GM19468 (cell line): ENCODE measurements around the gene CEP164.

Source experiments
- ATAC-seq: cut with Tn5 transposase; IDR thresholded peaks from one replicate; pipeline ENCODE4 v1.9.1; 2021; ENCODE audit warnings: mild to moderate bottlenecking, moderate library complexity, moderate number of reproducible peaks; ENCODE audit not compliant: unreplicated experiment; ENCODE audit errors: extremely low read depth

The CEP164 gene

DNA sequence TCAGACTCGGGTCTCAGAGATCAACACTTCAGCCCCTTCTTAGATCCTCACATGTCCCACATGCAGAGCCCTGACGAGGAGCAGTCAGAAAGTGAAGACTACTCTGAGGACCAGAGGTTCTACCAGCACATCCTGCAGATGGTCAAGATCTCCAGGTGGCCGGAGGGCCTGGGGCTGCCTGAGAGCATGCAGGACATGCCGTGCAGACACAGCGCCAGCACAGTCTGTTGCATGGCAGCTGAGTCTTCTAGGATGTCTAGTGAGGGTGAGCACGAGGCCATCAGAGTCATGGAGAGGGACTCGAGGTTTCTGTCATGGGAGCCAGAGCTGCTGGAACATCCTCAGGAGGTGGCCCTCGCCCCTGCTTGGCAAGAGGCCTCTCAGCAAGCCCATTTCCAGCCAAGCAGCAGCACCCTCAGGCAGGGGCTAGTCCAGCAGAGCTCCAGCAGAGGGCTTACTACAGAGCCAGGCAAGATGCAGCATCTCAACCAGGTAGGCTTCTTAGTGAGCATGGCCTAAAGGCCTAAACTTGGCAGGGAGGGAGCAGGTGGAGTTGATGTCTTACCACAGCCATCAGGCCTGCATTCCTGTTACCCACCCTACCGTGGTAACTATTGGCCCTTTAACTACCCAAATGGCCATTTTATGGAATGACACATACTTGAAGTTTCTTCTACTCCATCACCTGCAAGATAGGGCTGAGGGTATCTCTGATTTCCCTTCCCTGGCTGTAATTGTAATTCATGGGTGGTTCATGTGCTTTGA, 28.7 kb downstream of the CEP164 start:
- ATAC-seq, result no peak

DNA sequence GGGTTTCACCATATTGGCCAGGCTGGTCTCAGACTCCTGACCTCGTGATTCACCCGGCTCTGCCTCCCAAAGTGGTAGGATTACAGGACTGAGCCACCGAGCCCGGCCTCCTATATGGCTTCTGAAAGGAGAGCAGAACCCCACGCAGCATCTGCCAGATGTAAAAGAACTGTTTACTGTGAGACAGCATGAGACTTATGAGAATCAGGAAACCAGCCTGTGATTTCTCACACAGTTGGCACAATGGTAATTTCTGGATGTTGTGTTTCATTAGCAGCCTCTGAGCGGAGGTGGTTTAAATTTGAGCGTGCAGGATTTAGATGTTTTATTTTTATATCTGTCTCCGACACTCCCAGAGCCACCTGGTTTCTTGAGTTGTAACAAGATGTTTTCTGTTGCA, 33.8 kb downstream of the CEP164 start:
- no peak for ATAC-seq

GRCh38 chr11:117366248-117366647, 38.6 kb downstream of the CEP164 start:
- no peak for ATAC-seq

GRCh38 chr11:117366875-117367274, 39.2 kb downstream of the CEP164 start:
- no peak for ATAC-seq

DNA sequence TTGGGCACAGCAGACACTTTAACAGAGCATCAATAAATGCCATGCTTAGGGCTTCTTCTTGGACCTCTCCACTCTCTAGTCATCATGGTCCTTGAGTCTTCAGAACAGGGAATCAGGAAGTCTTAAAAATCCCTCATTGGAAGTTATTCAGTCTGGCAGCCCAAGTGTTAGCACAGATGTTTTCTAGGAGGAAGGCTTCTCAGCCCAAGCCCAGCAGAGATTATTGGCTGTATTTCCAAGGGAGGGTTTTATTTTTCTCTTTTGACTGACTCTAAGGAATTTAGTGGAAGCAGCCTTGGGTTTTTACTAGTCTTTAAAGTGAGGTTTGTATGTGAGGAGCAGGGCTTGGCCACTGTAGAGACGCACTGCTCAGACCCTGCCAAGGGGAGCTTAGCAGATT, 41.9 kb downstream of the CEP164 start:
- ATAC-seq, result no peak

DNA sequence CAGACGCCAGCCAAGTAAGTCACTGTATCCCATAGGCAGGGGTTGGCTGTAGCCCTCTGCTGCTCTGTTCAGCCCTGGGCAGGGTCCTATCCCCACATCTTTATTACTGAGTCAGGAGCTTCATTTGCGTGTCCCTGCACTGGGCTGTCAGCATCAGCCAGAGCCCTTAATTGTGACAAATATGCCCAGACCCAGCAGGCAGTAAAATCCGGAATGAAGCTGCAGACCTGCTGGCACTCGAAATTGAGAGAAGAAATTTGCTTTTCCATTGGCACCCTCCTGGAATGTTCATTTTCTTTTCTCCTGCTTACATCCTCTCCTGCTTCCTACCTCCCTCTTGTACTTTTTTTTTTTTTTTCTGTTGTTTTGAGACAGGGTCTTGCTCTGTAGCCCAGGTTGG, 43.8 kb downstream of the CEP164 start:
- no peak for ATAC-seq

DNA sequence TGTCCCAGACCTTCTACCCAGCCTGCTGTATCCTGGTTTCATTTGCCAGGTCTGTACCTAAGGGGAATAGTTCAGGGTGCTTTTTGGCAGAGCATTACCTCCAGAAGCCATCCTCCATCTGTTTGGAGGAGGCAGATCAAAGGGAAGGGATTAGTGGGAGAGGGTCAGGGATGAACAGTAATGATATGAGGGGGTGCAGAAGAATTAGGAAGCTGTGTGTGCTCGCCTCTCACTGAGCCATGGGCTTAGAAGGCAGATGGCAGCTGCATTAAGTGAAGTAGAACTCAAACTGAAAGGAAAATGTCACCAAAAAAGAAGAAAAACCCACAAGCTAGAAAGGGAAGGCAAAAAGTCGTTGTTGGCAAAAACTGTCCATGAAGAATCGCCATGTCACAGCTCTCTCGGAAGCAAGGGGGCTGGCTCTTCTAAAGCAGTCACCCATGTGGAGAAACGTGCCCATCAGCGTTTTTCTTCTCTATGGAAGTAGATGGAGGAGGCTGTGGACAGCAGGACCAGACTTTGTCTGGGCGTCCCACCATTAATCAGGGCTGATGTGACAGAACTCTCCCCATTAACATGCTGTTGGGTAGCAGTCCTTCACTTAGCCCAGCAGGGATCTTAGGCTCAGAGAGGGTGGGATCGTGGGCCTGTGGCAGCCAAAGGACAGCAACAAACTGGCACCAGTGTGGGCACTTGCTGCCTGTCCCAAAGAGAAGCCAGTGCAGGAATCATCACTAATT, 46.8 kb downstream of the CEP164 start:
- ATAC-seq, result no peak

DNA sequence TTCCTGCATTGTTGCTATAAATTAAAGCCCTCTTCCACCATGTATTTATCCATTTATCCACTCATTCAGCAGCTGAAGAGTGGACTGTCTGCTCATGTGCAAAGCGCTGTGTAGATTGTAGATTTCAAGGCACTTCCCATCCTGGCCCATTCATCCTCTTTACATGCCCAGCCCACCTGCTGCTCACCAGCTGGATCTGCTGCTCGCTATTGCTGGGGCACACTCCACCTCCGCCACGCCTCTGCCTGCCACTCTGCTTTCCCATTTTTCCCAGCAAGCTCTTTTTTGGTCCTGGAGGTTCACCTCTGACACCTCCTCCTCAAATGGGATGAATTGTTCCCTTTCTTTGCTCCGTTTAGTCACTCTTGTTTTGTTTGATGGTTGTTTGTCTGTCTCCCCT, 48.3 kb downstream of the CEP164 start:
- ATAC-seq, result no peak

- no peak for ATAC-seq
Observed at GRCh38 chr11:117376517-117376916, 48.9 kb downstream of the CEP164 start.

- ATAC-seq, result no peak
Observed at GRCh38 chr11:117378976-117379865, 51.6 kb downstream of the CEP164 start.

DNA sequence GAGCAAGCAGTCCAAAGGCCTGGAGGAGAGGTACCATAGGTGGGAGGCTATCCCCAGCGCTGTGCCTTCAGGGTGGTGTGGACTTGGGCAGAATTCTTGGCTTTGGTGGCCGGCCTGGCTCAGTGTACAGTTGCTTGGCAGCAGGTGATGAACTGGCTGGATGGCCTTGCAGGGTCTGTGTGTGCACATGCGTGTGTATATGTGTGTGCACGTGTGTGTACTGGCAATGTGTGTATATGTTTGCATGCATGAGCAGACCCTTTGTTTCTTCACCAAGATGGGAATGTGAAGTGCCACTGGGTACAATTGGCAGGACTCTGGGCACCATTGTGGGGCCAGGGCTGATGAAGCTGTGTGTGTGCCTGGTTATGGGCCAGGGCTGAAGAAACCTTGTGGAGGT, 53.0 kb downstream of the CEP164 start:
- ATAC-seq, result no peak

DNA sequence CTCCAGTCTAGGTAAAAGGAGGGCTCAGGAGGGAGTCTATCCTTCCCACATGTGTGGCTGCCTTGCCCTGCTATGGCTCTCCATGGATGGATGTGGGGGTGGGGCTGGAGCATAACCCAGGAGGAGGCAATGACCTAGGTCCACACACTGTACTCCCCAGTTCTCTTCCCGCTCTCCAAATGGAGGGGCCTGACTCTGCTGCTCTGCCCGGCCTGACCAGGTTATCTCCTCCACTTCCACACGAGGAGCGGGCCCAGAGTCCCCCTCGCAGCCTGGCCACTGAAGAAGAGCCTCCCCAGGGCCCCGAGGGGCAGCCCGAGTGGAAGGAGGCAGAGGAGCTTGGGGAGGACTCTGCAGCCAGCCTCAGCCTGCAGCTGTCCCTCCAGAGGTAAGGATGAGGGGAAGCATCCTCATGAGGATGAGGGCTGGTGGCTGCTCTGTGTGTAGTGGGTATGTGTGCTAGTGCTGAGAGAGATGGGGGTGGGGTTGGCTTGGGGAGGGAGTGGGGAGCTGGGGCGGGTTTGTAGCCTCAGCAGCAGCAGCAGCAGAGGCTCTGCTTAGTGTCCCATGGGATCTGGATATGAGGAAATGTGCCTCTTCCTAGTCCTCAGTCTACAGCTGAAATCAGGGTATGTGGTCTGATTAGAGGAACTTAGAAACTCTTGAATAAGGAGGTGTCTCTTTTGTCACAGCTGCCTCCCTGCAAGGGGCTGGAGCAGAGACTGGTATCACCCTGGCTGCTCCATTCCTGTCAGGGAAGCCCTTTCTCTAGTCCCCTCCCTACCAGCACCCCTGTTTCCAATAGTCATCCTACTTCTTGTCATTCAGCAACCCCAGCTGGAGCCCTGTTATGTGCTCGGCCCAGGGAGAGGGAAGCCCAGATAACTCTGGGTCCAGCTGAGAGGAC, 54.1 kb downstream of the CEP164 start:
- ATAC-seq, result no peak

- ATAC-seq, result no peak
Observed at GRCh38 chr11:117382746-117383145, 55.1 kb downstream of the CEP164 start.

DNA sequence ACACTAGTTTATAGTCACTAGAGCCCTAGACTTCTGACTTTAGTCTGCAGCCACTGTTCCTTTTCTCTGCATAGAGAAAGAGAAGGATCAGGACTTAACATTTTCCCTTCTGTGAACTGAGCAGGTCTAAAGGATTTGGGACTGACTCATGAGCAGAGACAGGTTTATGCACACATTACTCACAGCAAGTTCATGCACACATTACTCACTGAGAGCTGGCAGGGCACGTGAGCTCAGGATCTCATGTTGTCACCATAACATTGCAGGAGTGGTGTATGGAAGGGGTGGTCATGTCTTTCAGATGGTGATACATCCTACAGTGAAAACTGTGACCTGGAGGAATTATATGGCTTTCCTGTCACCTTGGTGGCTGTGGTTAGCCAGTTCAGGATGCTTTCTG, 56.4 kb downstream of the CEP164 start:
- ATAC-seq, result no peak

- ATAC-seq, result no peak
Observed at GRCh38 chr11:117385471-117385870, 57.8 kb downstream of the CEP164 start.

- ATAC-seq, result no peak
Observed at GRCh38 chr11:117385906-117386305, 58.3 kb downstream of the CEP164 start.

DNA sequence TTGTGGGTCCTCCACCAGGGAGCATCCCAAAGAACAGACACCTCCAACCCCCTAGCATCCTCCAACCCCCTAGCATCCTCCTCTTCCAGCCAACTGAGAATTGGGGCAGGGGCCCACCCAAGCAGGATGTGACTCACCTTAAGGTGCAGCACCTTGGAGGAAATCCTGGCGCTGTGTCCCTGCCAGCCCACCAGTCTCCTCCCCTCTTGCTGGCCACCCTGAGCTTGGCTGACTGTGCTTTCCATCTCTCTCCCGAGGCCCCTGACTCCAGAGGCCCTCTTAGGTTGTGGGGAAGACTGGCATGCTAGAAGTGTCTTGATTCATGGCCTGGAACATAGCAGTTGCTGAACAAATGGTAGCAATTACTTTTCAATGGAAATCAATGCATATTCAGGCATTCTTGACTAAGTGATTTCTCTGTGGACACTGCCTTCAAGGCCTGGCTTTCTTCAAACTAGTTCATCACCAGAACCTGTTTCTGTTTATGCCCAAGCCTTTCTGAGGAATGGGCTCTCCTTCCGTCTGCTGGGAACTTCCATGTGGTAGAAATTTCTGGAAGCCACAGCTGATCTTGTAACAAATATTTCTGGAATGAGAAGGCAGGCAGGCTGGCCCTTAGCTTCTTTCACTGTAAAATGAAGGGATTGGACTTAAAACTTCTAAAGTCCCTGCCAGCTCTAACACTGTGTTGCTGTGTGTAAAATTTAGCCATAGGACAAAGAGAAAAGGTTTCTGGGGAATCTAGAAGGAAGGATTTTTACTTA, 60.5 kb downstream of the CEP164 start:
- ATAC-seq, result no peak

- ATAC-seq, result no peak
Observed at GRCh38 chr11:117390743-117391142, 63.1 kb downstream of the CEP164 start.

GRCh38 chr11:117391181-117391580, 63.5 kb downstream of the CEP164 start:
- no peak for ATAC-seq
